Activated naive CD4-positive, alpha-beta T cell treated with anti-CD3 and anti-CD28 coated beads, Interleukin-2, amount 50 U/mL, for 72 hours (primary cell): ENCODE data around the gene SF3A2. TPM values are rescaled to one million over a fixed set of nuclear protein-coding genes. Genes with fewer than 3 reads are reported as not detected.

Experiments
- ATAC-seq, 2 donors: fragments of 150-1000 bp; cut with Tn5 transposase; 2 replicates each; pipeline ENCODE4 v1.10.0; 2021; ENCODE audit warnings: mild to moderate bottlenecking in 2 of 2, moderate library complexity in 2 of 2
- DNase-seq, 2 donors: peaks; one replicate each; pipeline ENCODE4 v3.0.0; 2021 to 2022; ENCODE audit warnings: low spot score in 2 of 2
- H3K27ac Mint-ChIP-seq, 2 donors: one replicate each; pipeline ENCODE4 v1.8.0; 2022; ENCODE audit warnings: mild to moderate bottlenecking in 2 of 2, mixed read lengths in 2 of 2
- H3K36me3 Mint-ChIP-seq, 2 donors: one replicate each; pipeline ENCODE4 v1.8.0; 2022; ENCODE audit warnings: mixed read lengths in 2 of 2
- H3K9me3 Mint-ChIP-seq, 2 donors: one replicate each; pipeline ENCODE4 v1.8.0; 2022; ENCODE audit warnings: mixed read lengths in 2 of 2
- total RNA-seq, 2 donors: library from RNA; stranded (reverse); gene quantifications; one replicate each; pipeline ENCODE4 v1.2.3, GENCODE V29; 2022

SF3A2 gene
- total RNA-seq, 2 donors from 2014 or later = 145 to 154 TPM

DNA sequence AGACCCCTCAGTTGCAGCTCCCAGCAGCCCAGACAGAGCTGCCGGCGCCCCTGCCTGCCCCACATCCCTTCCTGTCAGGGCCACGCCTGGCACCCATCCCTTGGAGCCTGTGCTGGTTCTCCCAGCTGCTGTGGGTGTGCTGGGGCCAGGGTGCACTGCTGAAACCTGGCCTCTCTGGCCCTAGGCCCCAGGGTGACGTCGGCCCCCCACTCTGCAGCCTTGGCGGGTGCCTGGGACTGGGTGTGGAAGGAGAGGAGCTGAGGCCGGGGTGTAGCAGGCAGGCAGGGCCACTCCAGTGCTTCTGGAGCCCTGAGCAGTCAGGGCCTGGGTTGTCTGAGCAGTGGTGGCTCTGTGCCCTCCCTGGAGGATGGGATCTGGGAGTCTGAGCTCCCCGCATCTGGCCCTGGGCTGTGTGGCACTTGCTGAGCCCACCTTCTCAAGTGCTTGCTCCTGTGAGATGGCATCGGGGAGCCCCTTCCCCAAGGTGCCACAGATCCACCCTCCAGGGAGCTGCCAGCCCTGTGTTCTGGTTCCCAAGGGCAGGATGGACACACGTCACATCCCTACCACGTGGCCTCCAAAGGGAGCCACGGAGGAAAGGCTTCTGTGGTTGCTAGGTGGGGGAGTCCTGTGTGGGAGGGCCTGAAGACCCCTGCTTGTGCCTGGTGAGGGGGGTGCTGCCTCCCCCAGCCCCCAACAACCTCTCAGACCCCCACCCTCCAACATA, 5.7 kb upstream of the SF3A2 start:
- peak in 1 of 2 donors; percentile 5 for ATAC-seq

GRCh38 chr19:2231621-2232221, 4.9 kb upstream of the SF3A2 start:
- Mint-ChIP-seq H3K36me3 (peaks cover 6 to 10% of the 10 kb centered on the region in 2 donors), H3K9me3 (no peaks in the 10 kb centered on the region), H3K27ac (peak overlapping the region in 1 of 2 donors; percentile 92)
- DNase-seq (no peak), ATAC-seq (no peak)

More for the DNA sequence above, 5.7 kb upstream of the SF3A2 start:
- Mint-ChIP-seq H3K36me3 (peaks cover 0 to 5% of the 10 kb centered on the region in 2 donors), H3K27ac (peak overlapping the region in 1 of 2 donors; percentile 92), H3K9me3 (no peaks in the 10 kb centered on the region)
- no peak for DNase-seq

- H3K36me3 Mint-ChIP-seq = peaks cover 12 to 17% of the 10 kb centered on the region in 2 donors
- DNase-seq (no peak), ATAC-seq (no peak)
- H3K27ac Mint-ChIP-seq = peak overlapping the region; percentile 33 to 92
- H3K9me3 Mint-ChIP-seq = no peaks in the 10 kb centered on the region
Observed at GRCh38 chr19:2232286-2233151, 4.1 kb upstream of the SF3A2 start.

- DNase-seq = no peak
- no peaks in the 10 kb centered on the region for H3K9me3 Mint-ChIP-seq
- no peak for ATAC-seq
- H3K36me3 Mint-ChIP-seq = peaks cover 24 to 29% of the 10 kb centered on the region in 2 donors
- peak overlapping the region; percentile 92 to 96 for H3K27ac Mint-ChIP-seq
Observed at GRCh38 chr19:2233601-2234280, 2.9 kb upstream of the SF3A2 start.

DNA sequence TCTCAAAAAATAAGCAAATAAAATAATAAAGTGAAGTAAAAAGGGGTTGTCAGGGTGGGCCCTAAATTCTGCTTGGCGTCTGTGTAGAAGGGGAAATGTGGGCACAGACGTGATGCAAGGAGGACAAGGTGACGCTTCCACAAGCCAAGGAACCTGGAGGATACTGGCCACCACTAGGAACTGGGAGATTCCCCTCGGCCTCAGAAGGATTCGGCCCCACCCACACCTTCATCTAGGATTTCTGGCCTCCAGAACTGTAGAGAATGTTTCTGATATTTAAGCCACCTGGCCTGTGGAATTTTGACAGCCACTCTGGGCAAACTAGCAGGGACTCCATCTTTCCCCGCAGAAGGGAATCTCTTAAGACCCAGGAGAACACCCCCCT, 1.6 kb upstream of the SF3A2 start:
- Mint-ChIP-seq H3K9me3 (no peaks in the 10 kb centered on the region), H3K27ac (peak overlapping the region; percentile 92 to 96), H3K36me3 (peaks cover 37 to 38% of the 10 kb centered on the region in 2 donors)
- ATAC-seq = no peak
- no peak for DNase-seq

DNA sequence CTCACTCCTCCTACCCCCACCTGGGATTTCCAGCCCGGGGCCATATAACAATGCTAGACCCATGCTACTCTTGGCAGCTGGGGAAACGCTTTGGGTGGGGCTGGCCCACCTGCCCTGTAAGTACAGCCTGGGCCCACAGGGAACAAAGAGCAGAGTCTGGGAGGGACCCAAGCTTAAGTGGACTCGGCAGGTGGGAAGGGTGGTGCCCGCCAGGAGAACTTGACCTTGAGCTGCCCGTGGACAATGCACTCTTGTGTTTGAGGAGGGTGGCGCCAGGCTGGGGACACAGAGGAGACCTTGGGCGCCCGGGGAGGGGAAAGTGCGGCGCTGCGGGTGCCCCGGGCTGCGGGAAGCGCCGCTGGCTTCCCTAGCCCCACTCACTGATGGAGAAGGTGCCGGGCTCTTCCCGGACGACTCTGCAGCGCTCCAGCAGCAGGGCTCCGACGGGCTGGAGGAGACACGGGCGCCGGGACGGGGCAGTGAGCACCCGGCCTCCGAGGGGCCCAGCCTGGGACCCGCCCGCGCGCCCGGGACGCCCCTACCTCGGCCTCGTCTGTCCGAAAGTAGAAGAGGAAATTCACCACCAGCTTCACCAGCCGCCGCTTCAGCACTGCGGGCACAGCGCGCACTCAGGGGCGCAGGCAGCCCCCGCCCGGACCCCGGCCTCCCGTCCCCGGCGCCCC, 1.1 kb upstream of the SF3A2 start:
- Mint-ChIP-seq H3K9me3 (no peaks in the 10 kb centered on the region), H3K27ac (peak overlapping the region; percentile 92 to 96), H3K36me3 (peaks cover 41 to 42% of the 10 kb centered on the region in 2 donors)
- DNase-seq = no peak
- peak; percentile 9 to 12 for ATAC-seq

GRCh38 chr19:2236064-2236313, 635 bp upstream of the SF3A2 start:
- DNase-seq (no peak), ATAC-seq (peak in 1 of 2 donors; percentile 19)
- Mint-ChIP-seq H3K27ac (peak overlapping the region; percentile 92 to 100), H3K9me3 (no peaks in the 10 kb centered on the region), H3K36me3 (peaks cover 42 to 43% of the 10 kb centered on the region in 2 donors)

- peak overlapping the region; percentile 85 to 92 for H3K27ac Mint-ChIP-seq
- DNase-seq (no peak), ATAC-seq (no peak)
- peaks cover 42 to 44% of the 10 kb centered on the region in 2 donors for H3K36me3 Mint-ChIP-seq
- H3K9me3 Mint-ChIP-seq = no peaks in the 10 kb centered on the region
Observed at GRCh38 chr19:2237051-2237868, 636 bp downstream of the SF3A2 start.

GRCh38 chr19:2237869-2238153, 1.2 kb downstream of the SF3A2 start:
- peaks cover 48 to 50% of the 10 kb centered on the region in 2 donors for H3K36me3 Mint-ChIP-seq

DNA sequence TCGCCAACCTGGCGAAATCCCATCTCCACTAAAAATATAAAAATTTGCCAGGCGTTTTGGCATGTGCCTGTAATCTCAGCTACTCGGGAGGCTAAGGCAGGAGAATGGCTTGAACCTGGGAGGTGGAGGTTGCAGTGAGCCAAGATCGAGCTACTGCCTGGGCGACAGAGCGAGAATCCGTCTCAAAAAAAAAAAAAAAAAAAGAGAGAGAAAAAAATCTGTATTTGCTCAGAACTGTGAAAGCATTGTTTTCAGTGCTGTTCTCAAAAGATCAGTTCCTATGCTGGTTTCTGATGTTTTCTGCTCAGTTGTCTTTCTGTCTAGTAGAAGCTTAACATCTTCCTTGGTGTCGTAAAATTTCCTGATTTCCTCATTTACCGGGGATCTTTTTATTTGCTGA, 2.5 kb downstream of the SF3A2 start:
- H3K27ac Mint-ChIP-seq = peak overlapping the region; percentile 90 to 92
- no peak for ATAC-seq
- no peak for DNase-seq
- no peaks in the 10 kb centered on the region for H3K9me3 Mint-ChIP-seq
- peaks cover 50 to 54% of the 10 kb centered on the region in 2 donors for H3K36me3 Mint-ChIP-seq

More at GRCh38 chr19:2237869-2238153, 1.2 kb downstream of the SF3A2 start:
- DNase-seq (no peak), ATAC-seq (no peak)
- no peaks in the 10 kb centered on the region for H3K9me3 Mint-ChIP-seq
- peak overlapping the region; percentile 85 to 92 for H3K27ac Mint-ChIP-seq

DNA sequence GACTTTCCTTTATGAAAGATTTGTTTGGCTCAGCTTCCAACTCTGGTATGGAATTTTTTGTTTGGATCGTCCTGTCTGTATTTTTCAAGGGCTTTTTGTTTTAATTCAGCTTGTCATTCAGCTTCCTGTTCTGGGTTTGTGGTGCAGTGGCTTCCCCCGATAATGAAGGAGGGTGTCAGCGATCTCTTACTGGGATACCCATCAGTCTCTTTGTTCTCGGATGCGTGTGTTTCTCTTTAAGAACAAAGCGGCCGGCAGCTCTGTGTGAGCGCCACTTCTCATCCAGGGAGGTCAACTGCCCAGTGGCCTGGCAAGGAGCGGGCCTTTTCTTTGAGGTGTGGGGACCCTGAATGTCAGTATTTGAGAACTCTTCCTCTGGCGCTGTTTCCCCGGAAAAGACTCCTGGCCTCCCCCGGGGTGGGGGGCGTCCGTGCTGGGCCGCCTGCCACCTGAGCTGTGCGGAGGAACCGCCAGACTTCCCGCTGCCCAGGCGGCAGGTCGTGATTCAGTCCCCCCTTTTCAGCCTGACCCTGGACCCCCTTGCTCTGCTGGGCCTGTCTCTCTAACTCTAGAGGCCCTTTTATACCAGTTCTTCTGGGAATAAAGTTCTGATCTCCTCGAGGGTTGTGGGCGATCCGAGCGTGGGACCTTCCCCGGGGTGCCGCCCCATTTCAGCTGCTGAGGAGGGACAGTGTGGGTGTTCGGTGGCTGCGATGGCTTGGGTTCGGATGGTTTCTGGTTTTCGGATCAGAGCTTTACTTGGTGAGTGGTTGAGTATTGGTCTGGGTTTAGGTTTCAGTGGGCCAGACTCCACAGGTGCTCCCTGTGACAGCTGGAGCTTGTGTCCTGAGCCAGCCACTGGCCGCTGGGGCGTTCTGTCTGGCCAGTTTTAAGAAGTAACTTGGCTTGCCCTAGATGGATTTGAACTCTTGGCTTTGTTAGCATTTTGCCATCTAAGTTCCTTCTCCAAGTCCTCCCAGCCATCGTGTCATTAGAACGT, 3.4 kb downstream of the SF3A2 start:
- Mint-ChIP-seq H3K9me3 (no peaks in the 10 kb centered on the region), H3K27ac (peak overlapping the region; percentile 92 to 94), H3K36me3 (peaks cover 49 to 54% of the 10 kb centered on the region in 2 donors)
- no peak for ATAC-seq
- DNase-seq = no peak

GRCh38 chr19:2240881-2241760, 4.5 kb downstream of the SF3A2 start:
- no peaks in the 10 kb centered on the region for H3K9me3 Mint-ChIP-seq
- no peak for ATAC-seq
- H3K36me3 Mint-ChIP-seq = peaks cover 53 to 59% of the 10 kb centered on the region in 2 donors
- DNase-seq = no peak
- peak overlapping the region; percentile 92 to 94 for H3K27ac Mint-ChIP-seq

- ATAC-seq (no peak), DNase-seq (no peak)
- Mint-ChIP-seq H3K27ac (peak overlapping the region in 1 of 2 donors; percentile 91), H3K36me3 (peaks cover 45 to 50% of the 10 kb centered on the region in 2 donors), H3K9me3 (no peaks in the 10 kb centered on the region)
Observed at GRCh38 chr19:2242092-2242537, 5.5 kb downstream of the SF3A2 start.

GRCh38 chr19:2242816-2243215, 6.2 kb downstream of the SF3A2 start:
- Mint-ChIP-seq H3K27ac (peak overlapping the region; percentile 53 to 91), H3K9me3 (no peaks in the 10 kb centered on the region), H3K36me3 (peaks cover 39 to 43% of the 10 kb centered on the region in 2 donors)
- ATAC-seq = no peak
- no peak for DNase-seq
